ENCODE measurements around the gene CEBPZOS. TPM values are rescaled to one million over a fixed set of nuclear protein-coding genes. Genes with fewer than 3 reads are reported as not detected.

CEBPZOS gene
- total RNA-seq = 10 to 100 TPM in 3 of 5 donors, 1 to 10 TPM in 2; 2.9 to 37.9 (median 11.2) TPM
- 10 to 100 TPM; 42.2 to 52.5 (median 45.7) TPM for polyA plus RNA-seq
- long read RNA-seq, donor 1, partial matches to known transcripts = 49 of 56 reads
- long read RNA-seq, donor 1, other reads (novel, unspliced or antisense) = 6 of 56 reads
- long read RNA-seq, donor 2, partial matches to known transcripts = 0 of 6 reads
- long read RNA-seq, donor 2, other reads (novel, unspliced or antisense) = 0 of 6 reads
- long read RNA-seq, donor 3, partial matches to known transcripts = 33 of 37 reads
- long read RNA-seq, donor 3, other reads (novel, unspliced or antisense) = 0 of 37 reads
- long read RNA-seq, donor 4, partial matches to known transcripts = 0 of 1 reads
- long read RNA-seq, donor 4, other reads (novel, unspliced or antisense) = 0 of 1 reads
- long read RNA-seq, donor 5, partial matches to known transcripts = 60 of 87 reads
- long read RNA-seq, donor 5, other reads (novel, unspliced or antisense) = 22 of 87 reads
- long read RNA-seq, donor 6 = 0 reads
- long read RNA-seq, donor 7, transcript CEBPZOS-204 (5 exons, 3,158 nt) = major isoform, 7 of 91 reads
- long read RNA-seq, donor 7, partial matches to known transcripts = 73 of 91 reads
- long read RNA-seq, donor 7, other reads (novel, unspliced or antisense) = 6 of 91 reads
- long read RNA-seq, donor 8, partial matches to known transcripts = 0 of 6 reads
- long read RNA-seq, donor 8, other reads (novel, unspliced or antisense) = 0 of 6 reads
- long read RNA-seq, donor 9, partial matches to known transcripts = 0 of 7 reads
- long read RNA-seq, donor 9, other reads (novel, unspliced or antisense) = 0 of 7 reads
- long read RNA-seq, donor 10, partial matches to known transcripts = 0 of 1 reads
- long read RNA-seq, donor 10, other reads (novel, unspliced or antisense) = 0 of 1 reads

DNA sequence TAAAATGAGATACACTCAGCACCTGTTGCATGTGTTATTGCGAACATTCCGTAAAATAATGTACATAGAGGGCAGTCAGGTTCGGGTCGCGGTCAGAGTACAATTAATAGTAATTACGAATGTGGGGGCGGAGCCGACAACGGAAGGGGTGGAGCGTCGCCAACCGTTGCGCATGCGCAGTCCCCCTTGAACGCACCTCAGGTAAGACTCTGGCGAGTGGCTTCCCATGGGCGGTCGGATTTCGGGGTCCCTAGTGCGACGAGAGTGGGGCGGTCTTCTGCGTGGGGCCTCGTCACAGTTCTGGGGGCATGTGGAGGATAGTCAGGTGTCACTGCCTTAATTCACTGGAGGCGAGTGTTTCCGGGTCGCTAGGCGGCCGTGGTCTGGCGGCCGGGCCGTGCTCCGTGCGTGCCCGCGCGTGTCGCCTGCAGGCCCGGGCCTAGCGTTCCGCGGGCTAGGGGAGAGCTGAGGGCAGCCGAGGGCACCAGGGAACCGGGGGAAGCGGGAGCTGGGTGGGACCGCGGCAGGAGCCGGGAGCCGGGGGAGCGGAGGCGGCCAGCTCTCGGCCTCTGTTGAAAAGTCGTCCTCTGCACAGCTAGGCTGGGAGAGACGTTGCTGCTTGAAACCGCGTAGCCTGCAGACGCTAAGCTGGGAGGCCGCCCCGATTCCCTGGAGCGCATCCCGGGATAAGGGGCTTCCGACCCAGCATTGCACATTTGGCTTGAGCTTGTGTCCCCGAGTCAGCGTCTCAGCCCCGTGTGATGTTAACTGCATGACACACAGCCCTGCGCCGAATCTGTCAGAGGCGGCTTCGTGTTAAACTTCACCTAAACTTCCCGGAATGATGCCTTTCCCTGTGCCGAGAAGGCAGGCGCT, at the start of gene CEBPZOS:
Gene CEBPZOS (plus strand): TSS at position 177 of the 876 bp plus-strand sequence. CDS start 3,209 bp downstream, outside the sequence.
- Histone ChIP-seq H3K4me1 (peaks cover 9 to 27% (median 19%) of the 10 kb centered on the region in 4 donors), H3K9me3 (no peaks in the 10 kb centered on the region), H3K27me3 (no peaks in the 10 kb centered on the region), H3K27ac (peak within 1 kb of the TSS; percentile 87 to 93 (median 88)), H3K36me3 (peaks cover 5 to 21% (median 15%) of the 10 kb centered on the region in 4 donors), H3K4me3 (peak within 1 kb of the TSS; percentile 62 to 89 (median 78))
- peak; percentile 87 to 96 for DNase-seq
- intact Hi-C loops (cut with DNase I; ENCODE audit: low total_unique reads) = no loop called here
- WGBS, 5 donors = 0 to 1% (median 0%) methylated on average over 29 to 72 of the region's 72 CpGs
- TF ChIP-seq POLR2AphosphoS5 (IDR thresholded peaks at IDR 0.05) (peak; percentile 58 to 92 (median 90)), EP300 (IDR thresholded peaks at IDR 0.05) (no peak), POLR2A (IDR thresholded peaks at IDR 0.05) (peak in 2 of 4 donors; percentile 24 to 53)
- TF ChIP-seq, protein P1, sequence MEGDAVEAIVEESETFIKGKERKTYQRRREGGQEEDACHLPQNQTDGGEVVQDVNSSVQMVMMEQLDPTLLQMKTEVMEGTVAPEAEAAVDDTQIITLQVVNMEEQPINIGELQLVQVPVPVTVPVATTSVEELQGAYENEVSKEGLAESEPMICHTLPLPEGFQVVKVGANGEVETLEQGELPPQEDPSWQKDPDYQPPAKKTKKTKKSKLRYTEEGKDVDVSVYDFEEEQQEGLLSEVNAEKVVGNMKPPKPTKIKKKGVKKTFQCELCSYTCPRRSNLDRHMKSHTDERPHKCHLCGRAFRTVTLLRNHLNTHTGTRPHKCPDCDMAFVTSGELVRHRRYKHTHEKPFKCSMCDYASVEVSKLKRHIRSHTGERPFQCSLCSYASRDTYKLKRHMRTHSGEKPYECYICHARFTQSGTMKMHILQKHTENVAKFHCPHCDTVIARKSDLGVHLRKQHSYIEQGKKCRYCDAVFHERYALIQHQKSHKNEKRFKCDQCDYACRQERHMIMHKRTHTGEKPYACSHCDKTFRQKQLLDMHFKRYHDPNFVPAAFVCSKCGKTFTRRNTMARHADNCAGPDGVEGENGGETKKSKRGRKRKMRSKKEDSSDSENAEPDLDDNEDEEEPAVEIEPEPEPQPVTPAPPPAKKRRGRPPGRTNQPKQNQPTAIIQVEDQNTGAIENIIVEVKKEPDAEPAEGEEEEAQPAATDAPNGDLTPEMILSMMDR (IDR thresholded peaks at IDR 0.05) = no peak

DNA sequence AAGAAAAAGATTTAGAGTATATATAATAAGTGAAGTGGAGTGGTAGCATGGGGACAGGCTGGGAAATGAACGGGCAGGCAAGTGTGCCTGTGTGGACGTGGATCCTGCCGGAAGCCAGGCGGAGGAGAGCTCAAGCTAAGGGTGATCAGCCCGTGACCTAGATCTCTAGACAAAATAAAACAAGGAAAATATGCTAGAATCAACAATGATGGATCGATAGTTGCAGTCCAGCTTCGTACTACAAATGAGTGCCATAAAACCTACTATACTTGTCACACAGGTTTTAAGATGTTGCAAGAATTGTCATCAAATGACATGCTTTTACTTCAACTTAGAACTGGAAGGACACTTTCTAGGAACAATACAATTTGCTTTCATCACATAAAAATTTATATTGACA, 48.0 kb upstream of the CEBPZOS start:
- peak in 1 of 2 donors; percentile 21 for DNase-seq
- no peak overlapping the region for H3K4me3 ChIP-seq
- no peaks in the 10 kb centered on the region for H3K9me3 ChIP-seq
- peaks cover 29 to 69% (median 53%) of the 10 kb centered on the region in 4 donors for H3K36me3 ChIP-seq
- H3K27ac ChIP-seq = no peak overlapping the region
- WGBS, 5 donors = 84 to 97% (median 95%) methylated on average over 7 of the region's 7 CpGs
- H3K27me3 ChIP-seq = no peaks in the 10 kb centered on the region
- intact Hi-C loops (cut with DNase I; ENCODE audit: low total_unique reads) = no loop called here
- TF ChIP-seq POLR2A (IDR thresholded peaks at IDR 0.05) (no peak), EP300 (IDR thresholded peaks at IDR 0.05) (no peak), POLR2AphosphoS5 (IDR thresholded peaks at IDR 0.05) (no peak)
- TF ChIP-seq, protein P1 (IDR thresholded peaks at IDR 0.05) = no peak
- H3K4me1 ChIP-seq = peaks cover 0 to 27% (median 12%) of the 10 kb centered on the region in 4 donors

DNA sequence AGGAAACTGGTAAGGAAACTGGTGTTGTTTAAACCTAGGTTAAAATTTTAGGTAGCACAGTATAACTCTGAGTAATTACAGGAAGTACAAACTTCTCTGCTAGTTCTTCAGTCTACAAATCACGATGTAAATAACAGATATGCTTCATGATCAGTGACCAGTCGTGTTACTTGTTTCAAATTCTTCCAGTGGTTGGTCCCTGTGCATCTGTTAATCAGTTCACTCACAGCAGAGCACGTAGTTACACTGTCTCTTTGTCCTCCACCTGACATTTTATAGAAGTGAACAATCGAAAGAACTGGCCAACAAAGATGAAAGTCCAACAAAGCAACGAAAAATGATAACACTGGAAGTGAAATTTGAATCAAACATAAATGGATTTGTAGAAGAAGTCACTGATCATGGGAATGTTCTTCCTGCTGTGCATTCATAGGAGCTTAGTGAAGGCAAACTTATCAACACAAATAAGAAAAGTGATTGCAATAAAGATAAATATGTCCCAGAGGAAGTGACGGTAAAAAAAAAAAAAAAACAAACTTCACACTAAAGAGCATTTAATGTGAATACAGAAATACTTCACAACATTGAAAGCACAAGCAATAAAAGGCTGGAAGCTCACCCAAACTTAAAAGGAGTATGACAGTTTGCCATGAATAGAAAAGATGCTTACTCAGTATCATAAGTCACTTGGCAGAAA, 46.5 kb upstream of the CEBPZOS start:
- H3K27ac ChIP-seq = no peak overlapping the region
- no peak overlapping the region for H3K4me3 ChIP-seq
- DNase-seq = peak in 1 of 2 donors; percentile 41
- TF ChIP-seq POLR2A (IDR thresholded peaks at IDR 0.05) (no peak), POLR2AphosphoS5 (IDR thresholded peaks at IDR 0.05) (no peak), EP300 (IDR thresholded peaks at IDR 0.05) (no peak)
- TF ChIP-seq, protein P1 (IDR thresholded peaks at IDR 0.05) = no peak
- intact Hi-C loops (cut with DNase I; ENCODE audit: low total_unique reads) = no loop called here
- H3K4me1 ChIP-seq = peaks cover 0 to 32% (median 17%) of the 10 kb centered on the region in 4 donors
- no peaks in the 10 kb centered on the region for H3K9me3 ChIP-seq
- WGBS, 5 donors = 16 to 32% (median 30%) methylated on average over 6 of the region's 6 CpGs
- peaks cover 21 to 54% (median 39%) of the 10 kb centered on the region in 4 donors for H3K36me3 ChIP-seq
- no peaks in the 10 kb centered on the region for H3K27me3 ChIP-seq

All from stomach (tissue), 19 donors.